ENCODE data around the gene JAZF1. TPM values are rescaled to one million over a fixed set of nuclear protein-coding genes. Genes with fewer than 3 reads are reported as not detected.

The JAZF1 gene
- total and polyA plus RNA-seq, 4 donors, result 13.5 to 38.8 (median 21.3) TPM

DNA sequence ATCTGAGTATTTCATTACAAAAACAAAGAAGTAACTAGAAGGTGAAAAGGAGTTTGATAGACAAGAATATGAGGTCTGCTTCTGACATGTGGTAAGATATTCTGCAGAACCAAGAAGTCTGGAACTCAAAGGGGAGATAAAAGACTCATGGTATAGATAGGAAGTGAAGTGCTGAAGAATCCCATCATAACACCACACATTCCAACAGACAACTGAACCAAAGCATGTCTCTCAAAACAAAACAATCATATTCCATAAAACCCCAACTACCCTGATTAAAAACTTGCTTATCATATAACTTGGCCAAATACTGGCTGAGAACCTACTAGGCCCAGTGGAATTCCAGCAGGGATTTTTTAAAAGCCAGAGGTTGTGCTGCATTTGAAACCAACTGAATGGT is 178.7 kb downstream of the JAZF1 start:
- Histone ChIP-seq H3K27me3 (ENCODE audit: control insufficient read depth in 1 of 2, insufficient read depth in 2 of 2, low read length in 1 of 2) (no peaks in the 10 kb centered on the region), H3K36me3 (ENCODE audit: control insufficient read depth in 1 of 2, insufficient read depth in 2 of 2, low read length in 1 of 2) (no peaks in the 10 kb centered on the region), H3K4me1 (ENCODE audit: control insufficient read depth in 1 of 2, insufficient read depth in 2 of 2, low read length in 2 of 2) (no peaks in the 10 kb centered on the region), H3K27ac (ENCODE audit: low read depth in 1 of 2, low read length in 2 of 2) (no peak overlapping the region), H3K4me3 (ENCODE audit: low read length in 2 of 2) (no peak overlapping the region), H3K9me3 (ENCODE audit: control insufficient read depth, low read length) (no peaks in the 10 kb centered on the region)
- intact Hi-C loops (cut with DNase I), result no loop called here
- DNase-seq (no peak), ATAC-seq (ENCODE audit: low FRiP score) (no peak)

- WGBS, 2 donors, result 95 to 99% methylated on average over 3 of the region's 3 CpGs
- Histone ChIP-seq H3K36me3 (ENCODE audit: control insufficient read depth in 1 of 2, insufficient read depth in 2 of 2, low read length in 1 of 2) (no peaks in the 10 kb centered on the region), H3K4me3 (ENCODE audit: low read length in 2 of 2) (no peak overlapping the region), H3K9me3 (ENCODE audit: control insufficient read depth, low read length) (no peaks in the 10 kb centered on the region), H3K27me3 (ENCODE audit: control insufficient read depth in 1 of 2, insufficient read depth in 2 of 2, low read length in 1 of 2) (no peaks in the 10 kb centered on the region), H3K27ac (ENCODE audit: low read depth in 1 of 2, low read length in 2 of 2) (no peak overlapping the region), H3K4me1 (ENCODE audit: control insufficient read depth in 1 of 2, insufficient read depth in 2 of 2, low read length in 2 of 2) (no peaks in the 10 kb centered on the region)
- ATAC-seq (ENCODE audit: low FRiP score), result no peak
- intact Hi-C loops (cut with DNase I), result no loop called here
- no peak for DNase-seq
Measured at GRCh38 chr7:27999829-28000228, 180.8 kb downstream of the JAZF1 start.

DNA sequence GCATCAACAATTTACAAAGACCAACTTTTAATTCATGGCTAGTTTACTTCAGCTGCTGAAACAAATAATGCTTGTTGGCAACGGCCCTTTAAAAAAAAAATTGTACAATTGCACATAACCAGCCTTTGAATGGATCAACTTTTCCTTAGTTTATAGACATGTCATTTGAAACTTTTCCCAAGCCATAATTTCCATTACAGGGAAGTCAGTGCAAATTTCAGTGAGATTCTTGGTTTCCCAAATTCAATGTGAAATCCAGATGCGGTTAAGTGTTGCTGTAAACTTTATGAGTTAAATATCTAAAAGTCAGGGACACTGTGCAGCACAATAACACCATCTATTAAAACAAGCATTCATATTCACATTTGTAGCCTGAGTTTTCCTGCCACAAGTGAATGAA is 182.2 kb downstream of the JAZF1 start:
- intact Hi-C loops (cut with DNase I), result no loop called here
- 73 to 97% methylated on average over 2 of the region's 2 CpGs for WGBS, 2 donors
- peaks cover 1 to 4% of the 10 kb centered on the region in 2 donors for H3K4me1 ChIP-seq (ENCODE audit: control insufficient read depth in 1 of 2, insufficient read depth in 2 of 2, low read length in 2 of 2)

DNA sequence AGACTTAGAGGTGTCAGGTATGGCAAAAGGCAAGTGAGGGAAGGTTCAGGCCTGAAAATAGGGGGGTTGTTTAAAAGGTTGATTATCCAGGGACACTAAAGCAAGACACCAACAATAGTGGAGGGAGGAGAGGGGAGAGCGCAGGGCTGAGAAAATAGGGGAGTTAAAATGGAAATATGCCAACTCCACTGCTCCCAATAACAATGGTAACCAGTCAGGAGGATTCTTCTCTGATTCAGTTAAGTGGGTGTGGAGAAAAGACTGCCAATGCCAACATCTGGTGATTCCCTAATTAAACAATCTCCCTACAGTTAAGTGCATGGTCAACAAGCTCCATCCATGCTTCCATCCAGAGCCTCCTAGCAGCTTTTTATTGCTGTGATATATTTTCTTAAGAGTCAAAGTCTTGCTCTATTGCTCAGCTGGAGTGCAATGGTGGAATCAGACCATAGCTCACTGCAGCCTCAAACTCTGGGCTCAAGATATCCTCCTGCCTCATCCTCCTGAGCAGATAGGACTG is 183.3 kb downstream of the JAZF1 start:
- intact Hi-C loops (cut with DNase I), result no loop called here
- H3K27ac ChIP-seq (ENCODE audit: low read depth in 1 of 2, low read length in 2 of 2), result no peak overlapping the region
- ATAC-seq (ENCODE audit: low FRiP score), result no peak
- no peaks in the 10 kb centered on the region for H3K27me3 ChIP-seq (ENCODE audit: control insufficient read depth in 1 of 2, insufficient read depth in 2 of 2, low read length in 1 of 2)
- peaks cover 2 to 4% of the 10 kb centered on the region in 2 donors for H3K4me1 ChIP-seq (ENCODE audit: control insufficient read depth in 1 of 2, insufficient read depth in 2 of 2, low read length in 2 of 2)
- no peaks in the 10 kb centered on the region for H3K9me3 ChIP-seq (ENCODE audit: control insufficient read depth, low read length)
- WGBS, 2 donors, result 100% methylated on average over 1 of the region's 1 CpG
- DNase-seq, result no peak
- no peak overlapping the region for H3K4me3 ChIP-seq (ENCODE audit: low read length in 2 of 2)
- no peaks in the 10 kb centered on the region for H3K36me3 ChIP-seq (ENCODE audit: control insufficient read depth in 1 of 2, insufficient read depth in 2 of 2, low read length in 1 of 2)

More for the DNA sequence above, 182.2 kb downstream of the JAZF1 start:
- no peak overlapping the region for H3K4me3 ChIP-seq (ENCODE audit: low read length in 2 of 2)
- no peaks in the 10 kb centered on the region for H3K9me3 ChIP-seq (ENCODE audit: control insufficient read depth, low read length)
- H3K27me3 ChIP-seq (ENCODE audit: control insufficient read depth in 1 of 2, insufficient read depth in 2 of 2, low read length in 1 of 2), result no peaks in the 10 kb centered on the region
- DNase-seq (no peak), ATAC-seq (ENCODE audit: low FRiP score) (no peak)
- H3K27ac ChIP-seq (ENCODE audit: low read depth in 1 of 2, low read length in 2 of 2), result no peak overlapping the region
- H3K36me3 ChIP-seq (ENCODE audit: control insufficient read depth in 1 of 2, insufficient read depth in 2 of 2, low read length in 1 of 2), result no peaks in the 10 kb centered on the region

GRCh38 chr7:27996141-27996540 is 184.5 kb downstream of the JAZF1 start:
- no peak overlapping the region for H3K27ac ChIP-seq (ENCODE audit: low read depth in 1 of 2, low read length in 2 of 2)
- no peaks in the 10 kb centered on the region for H3K9me3 ChIP-seq (ENCODE audit: control insufficient read depth, low read length)
- H3K36me3 ChIP-seq (ENCODE audit: control insufficient read depth in 1 of 2, insufficient read depth in 2 of 2, low read length in 1 of 2), result no peaks in the 10 kb centered on the region
- 95 to 97% methylated on average over 7 of the region's 7 CpGs for WGBS, 2 donors
- H3K4me1 ChIP-seq (ENCODE audit: control insufficient read depth in 1 of 2, insufficient read depth in 2 of 2, low read length in 2 of 2), result peaks cover 2 to 4% of the 10 kb centered on the region in 2 donors
- no peak for DNase-seq
- ATAC-seq (ENCODE audit: low FRiP score), result no peak
- H3K27me3 ChIP-seq (ENCODE audit: control insufficient read depth in 1 of 2, insufficient read depth in 2 of 2, low read length in 1 of 2), result no peaks in the 10 kb centered on the region
- H3K4me3 ChIP-seq (ENCODE audit: low read length in 2 of 2), result no peak overlapping the region
- intact Hi-C loops (cut with DNase I), result no loop called here

DNA sequence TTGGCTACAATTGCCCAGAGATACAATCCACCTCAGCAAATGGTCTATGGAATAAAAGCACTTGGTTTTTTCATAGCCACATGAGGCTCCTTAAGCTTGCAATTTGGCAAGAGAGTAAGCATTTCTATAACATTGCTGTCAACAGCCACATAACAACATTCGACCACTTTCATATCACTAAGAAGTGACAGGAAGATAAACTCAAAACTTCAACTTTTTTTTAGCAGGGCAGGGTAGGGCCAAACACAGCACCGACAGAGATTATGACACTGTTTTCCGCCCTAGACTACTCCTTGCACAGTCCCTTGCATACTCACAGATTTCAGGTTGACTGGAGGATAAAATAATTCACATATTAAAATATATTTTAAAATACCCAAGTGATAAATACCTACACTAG is 185.4 kb downstream of the JAZF1 start:
- Histone ChIP-seq H3K27ac (ENCODE audit: low read depth in 1 of 2, low read length in 2 of 2) (no peak overlapping the region), H3K4me1 (ENCODE audit: control insufficient read depth in 1 of 2, insufficient read depth in 2 of 2, low read length in 2 of 2) (peaks cover 2 to 4% of the 10 kb centered on the region in 2 donors), H3K4me3 (ENCODE audit: low read length in 2 of 2) (no peak overlapping the region), H3K27me3 (ENCODE audit: control insufficient read depth in 1 of 2, insufficient read depth in 2 of 2, low read length in 1 of 2) (no peaks in the 10 kb centered on the region), H3K9me3 (ENCODE audit: control insufficient read depth, low read length) (no peaks in the 10 kb centered on the region), H3K36me3 (ENCODE audit: control insufficient read depth in 1 of 2, insufficient read depth in 2 of 2, low read length in 1 of 2) (no peaks in the 10 kb centered on the region)
- intact Hi-C loops (cut with DNase I), result no loop called here
- DNase-seq, result no peak
- no peak for ATAC-seq (ENCODE audit: low FRiP score)
- 68 to 73% methylated on average over 3 of the region's 3 CpGs for WGBS, 2 donors

GRCh38 chr7:27994639-27995038 is 186.0 kb downstream of the JAZF1 start:
- Histone ChIP-seq H3K27ac (ENCODE audit: low read depth in 1 of 2, low read length in 2 of 2) (no peak overlapping the region), H3K27me3 (ENCODE audit: control insufficient read depth in 1 of 2, insufficient read depth in 2 of 2, low read length in 1 of 2) (no peaks in the 10 kb centered on the region), H3K4me1 (ENCODE audit: control insufficient read depth in 1 of 2, insufficient read depth in 2 of 2, low read length in 2 of 2) (peaks cover 2 to 4% of the 10 kb centered on the region in 2 donors), H3K36me3 (ENCODE audit: control insufficient read depth in 1 of 2, insufficient read depth in 2 of 2, low read length in 1 of 2) (no peaks in the 10 kb centered on the region), H3K4me3 (ENCODE audit: low read length in 2 of 2) (no peak overlapping the region), H3K9me3 (ENCODE audit: control insufficient read depth, low read length) (no peaks in the 10 kb centered on the region)
- WGBS, 2 donors, result 33 to 51% methylated on average over 2 of the region's 2 CpGs
- intact Hi-C loops (cut with DNase I), result no loop called here
- DNase-seq (no peak), ATAC-seq (ENCODE audit: low FRiP score) (peak; percentile 52)

- WGBS, 2 donors, result 74 to 75% methylated on average over 8 of the region's 8 CpGs
- no peak for ATAC-seq (ENCODE audit: low FRiP score)
Measured at GRCh38 chr7:27992755-27993493, 187.7 kb downstream of the JAZF1 start.

DNA sequence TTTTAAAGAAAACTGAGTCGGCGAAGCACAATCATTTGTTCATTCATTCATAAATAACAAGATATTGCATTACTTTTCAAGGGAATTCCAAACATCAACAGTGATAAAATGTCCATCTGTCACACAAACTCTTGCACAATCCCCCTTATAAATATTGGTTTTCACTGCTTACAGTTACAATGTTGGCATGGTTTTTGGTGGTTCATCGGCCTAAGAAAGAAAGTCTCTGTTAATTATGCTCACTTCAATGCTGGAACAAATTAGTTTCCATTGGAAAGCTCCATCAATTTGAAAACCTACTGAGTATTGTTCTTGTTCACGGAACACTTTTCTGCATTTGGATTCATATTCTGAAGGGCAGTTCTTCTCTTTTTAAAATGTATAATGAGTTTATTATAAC is 188.5 kb downstream of the JAZF1 start:
- H3K36me3 ChIP-seq (ENCODE audit: control insufficient read depth in 1 of 2, insufficient read depth in 2 of 2, low read length in 1 of 2), result no peaks in the 10 kb centered on the region
- H3K4me3 ChIP-seq (ENCODE audit: low read length in 2 of 2), result no peak overlapping the region
- WGBS, 2 donors, result 71 to 77% methylated on average over 4 of the region's 4 CpGs
- DNase-seq (no peak), ATAC-seq (ENCODE audit: low FRiP score) (no peak)
- no peaks in the 10 kb centered on the region for H3K27me3 ChIP-seq (ENCODE audit: control insufficient read depth in 1 of 2, insufficient read depth in 2 of 2, low read length in 1 of 2)
- peaks cover 2 to 4% of the 10 kb centered on the region in 2 donors for H3K4me1 ChIP-seq (ENCODE audit: control insufficient read depth in 1 of 2, insufficient read depth in 2 of 2, low read length in 2 of 2)
- H3K27ac ChIP-seq (ENCODE audit: low read depth in 1 of 2, low read length in 2 of 2), result no peak overlapping the region
- no peaks in the 10 kb centered on the region for H3K9me3 ChIP-seq (ENCODE audit: control insufficient read depth, low read length)
- intact Hi-C loops (cut with DNase I), result no loop called here

More at GRCh38 chr7:27992755-27993493, 187.7 kb downstream of the JAZF1 start:
- no peak overlapping the region for H3K4me3 ChIP-seq (ENCODE audit: low read length in 2 of 2)
- H3K9me3 ChIP-seq (ENCODE audit: control insufficient read depth, low read length), result no peaks in the 10 kb centered on the region
- no peaks in the 10 kb centered on the region for H3K27me3 ChIP-seq (ENCODE audit: control insufficient read depth in 1 of 2, insufficient read depth in 2 of 2, low read length in 1 of 2)
- peaks cover 2 to 4% of the 10 kb centered on the region in 2 donors for H3K4me1 ChIP-seq (ENCODE audit: control insufficient read depth in 1 of 2, insufficient read depth in 2 of 2, low read length in 2 of 2)
- no peak overlapping the region for H3K27ac ChIP-seq (ENCODE audit: low read depth in 1 of 2, low read length in 2 of 2)
- intact Hi-C loops (cut with DNase I), result no loop called here
- H3K36me3 ChIP-seq (ENCODE audit: control insufficient read depth in 1 of 2, insufficient read depth in 2 of 2, low read length in 1 of 2), result no peaks in the 10 kb centered on the region
- DNase-seq, result no peak

Measured in aorta (tissue), 5 donors.